ENCODE results near the gene SRPRB.

SRPRB gene

DNA sequence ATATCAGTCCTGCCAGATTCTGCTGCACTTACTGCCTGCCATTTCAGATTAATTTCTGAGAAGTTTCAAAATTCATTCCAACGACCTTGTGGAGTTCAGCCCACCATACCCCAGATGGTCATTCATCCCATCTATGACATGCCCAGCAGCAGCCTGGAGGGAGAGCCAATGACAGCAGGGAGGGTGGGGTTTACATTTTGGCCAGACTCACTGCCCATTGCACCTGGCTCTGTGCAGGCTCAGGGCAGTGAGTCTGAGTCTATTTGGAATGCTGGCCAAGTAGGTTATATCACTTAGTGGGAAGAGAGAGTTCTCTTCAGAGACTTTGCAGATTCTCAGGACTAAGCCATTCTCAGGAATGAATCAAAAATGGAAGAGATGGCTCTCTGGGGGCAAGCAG lies 21.5 kb downstream of the SRPRB start:
- DNase-seq (ENCODE audit: low spot score), result no peak

DNA sequence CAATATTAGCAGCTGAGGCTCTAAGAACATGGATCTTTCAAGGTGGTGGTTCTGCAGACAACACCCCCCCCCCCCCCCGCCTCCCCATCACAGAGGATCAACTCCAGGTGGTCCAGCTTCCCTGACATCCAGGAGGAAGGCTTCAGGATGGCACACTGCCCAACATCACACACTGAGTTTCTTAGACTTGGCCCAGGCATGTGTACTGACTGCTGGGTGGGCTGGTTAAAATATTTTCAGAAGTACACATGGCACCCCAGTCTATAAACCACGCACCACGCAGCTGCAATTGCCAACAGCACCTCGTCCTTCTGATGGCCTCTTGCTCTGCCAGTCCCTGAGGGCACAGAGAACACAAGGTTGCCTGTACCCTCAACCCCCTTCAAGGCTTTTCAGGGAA lies 22.1 kb downstream of the SRPRB start:
- DNase-seq (ENCODE audit: low spot score), result no peak

DNA sequence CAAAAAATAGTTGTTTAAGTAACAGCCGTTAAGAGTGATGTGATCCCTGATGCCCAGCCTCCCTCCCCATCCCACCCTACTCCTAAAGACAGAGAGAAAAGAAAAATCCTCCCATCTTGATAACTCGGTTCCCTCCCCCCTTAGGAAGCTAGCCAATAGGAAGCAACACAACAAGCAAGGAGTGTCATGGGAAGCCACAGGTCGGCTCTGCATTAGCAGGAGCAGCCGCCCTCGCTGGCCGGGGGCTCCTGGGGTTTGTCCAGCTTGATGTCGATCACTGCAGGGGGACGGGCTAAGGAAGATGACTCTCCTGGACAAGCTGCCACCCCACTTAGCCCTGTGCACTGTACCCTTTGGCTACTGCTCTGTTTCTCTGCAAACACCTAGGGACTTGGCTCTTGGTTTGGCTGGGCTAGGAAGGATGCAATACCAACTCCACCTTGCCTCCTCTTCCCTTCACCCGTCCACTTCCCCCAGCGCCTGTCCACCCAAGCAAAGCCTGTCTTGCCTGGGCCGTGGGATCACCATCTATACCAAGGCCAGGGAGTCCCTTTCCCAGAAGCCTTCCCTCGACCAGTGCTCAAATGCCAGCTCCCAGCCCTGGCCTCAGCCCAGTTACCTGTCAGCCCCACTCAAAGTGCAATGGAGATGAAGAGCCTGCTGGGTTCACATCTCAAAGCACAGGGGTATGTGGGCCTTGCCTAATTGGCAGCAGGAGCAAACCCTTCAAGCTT lies 23.1 kb downstream of the SRPRB start:
- no peak for DNase-seq (ENCODE audit: low spot score)

DNA sequence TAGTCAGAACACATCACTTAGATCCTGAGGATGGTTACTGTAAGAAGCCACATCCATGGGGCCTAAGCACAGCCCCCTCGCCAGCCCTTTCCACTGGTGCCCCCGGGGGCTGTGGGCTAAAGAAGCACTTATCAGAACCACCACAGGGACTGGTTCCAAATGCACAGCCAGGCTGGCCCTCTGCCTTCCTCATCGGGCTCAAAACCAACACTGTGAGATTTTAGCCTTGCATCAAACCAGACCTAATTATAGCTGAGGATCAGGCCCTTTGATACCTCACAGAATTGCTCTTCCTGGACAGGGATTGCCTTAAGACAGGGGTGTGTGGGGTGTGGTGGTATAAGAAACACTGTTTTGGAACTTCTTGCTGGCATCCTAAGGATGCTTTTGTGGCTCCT lies 23.7 kb downstream of the SRPRB start:
- no peak for DNase-seq (ENCODE audit: low spot score)

DNA sequence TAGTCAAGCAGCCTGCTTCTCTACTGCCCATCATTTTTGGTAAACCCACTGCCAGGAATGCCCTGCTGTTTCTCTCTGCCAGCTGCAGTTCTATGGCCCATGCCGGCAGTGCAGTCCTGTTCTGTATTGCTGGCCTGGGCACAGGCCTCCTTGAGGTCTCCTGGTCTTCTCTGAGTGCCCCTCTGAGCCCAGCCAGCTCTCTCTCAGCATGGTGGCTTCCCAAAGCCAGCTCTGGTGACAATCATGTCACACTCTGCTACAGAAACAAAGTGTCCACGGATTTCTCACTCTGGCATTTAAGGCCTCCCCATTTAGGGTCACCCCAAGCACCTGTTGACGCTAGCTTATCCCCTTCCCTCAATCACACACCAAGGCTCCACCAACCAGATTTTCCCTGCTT lies 24.5 kb downstream of the SRPRB start:
- no peak for DNase-seq (ENCODE audit: low spot score)

DNA sequence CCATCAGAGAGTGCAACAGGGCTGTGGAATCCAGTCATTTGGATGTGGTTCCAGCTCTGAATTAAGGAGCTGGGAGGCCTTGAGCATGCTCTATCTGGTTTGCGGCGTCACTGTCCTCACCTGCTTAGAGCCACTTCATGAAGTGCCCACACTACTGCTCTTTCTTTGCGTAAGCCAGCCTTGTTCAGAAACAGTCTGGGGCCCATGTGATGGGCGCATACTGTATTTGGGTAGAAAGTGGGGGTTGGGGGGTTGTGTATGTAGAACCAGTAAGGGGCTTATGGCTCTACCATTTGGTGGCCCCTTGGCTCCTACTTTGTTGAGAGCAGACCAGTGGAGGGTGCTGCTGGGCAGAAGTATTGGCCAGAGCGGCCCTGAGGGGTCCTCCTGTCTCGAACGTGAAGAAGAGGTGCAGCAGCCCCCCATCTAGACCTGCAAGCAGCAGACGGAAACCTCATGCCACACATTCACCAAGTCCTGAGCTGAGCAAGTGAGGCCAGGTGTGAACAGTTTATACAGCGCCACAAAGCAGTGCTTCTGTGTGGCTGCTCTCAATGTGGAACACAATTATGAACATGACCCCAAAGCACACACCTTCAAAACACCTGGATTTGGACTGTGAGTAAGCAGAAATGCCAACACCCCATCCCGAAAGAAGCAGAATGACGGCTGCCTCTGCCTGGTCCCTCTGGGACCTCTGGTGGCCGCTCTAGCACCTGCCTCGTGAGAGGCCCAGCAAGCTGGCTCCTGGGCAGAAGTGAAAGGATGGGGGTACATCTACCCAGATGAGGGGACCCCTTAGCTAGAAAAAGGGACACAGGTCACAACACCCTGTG lies 26.6 kb downstream of the SRPRB start:
- no peak for DNase-seq (ENCODE audit: low spot score)

DNA sequence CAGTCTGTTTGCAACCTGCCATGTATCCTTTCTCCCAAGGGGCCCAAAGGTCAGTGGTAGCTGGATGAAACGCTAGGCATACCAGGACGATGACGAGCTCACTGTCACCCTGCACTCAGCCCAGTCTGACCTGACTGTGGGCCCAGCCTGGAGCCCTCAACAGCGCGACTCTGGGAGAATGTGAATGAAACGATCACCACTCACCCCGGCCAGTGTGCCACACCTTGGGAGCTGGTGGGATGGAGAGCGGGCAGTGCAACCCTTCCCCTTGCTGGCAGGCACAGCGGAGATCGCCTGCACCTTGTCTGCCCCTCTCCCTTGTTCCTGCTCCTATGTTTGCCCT lies 27.2 kb downstream of the SRPRB start:
- DNase-seq (ENCODE audit: low spot score), result no peak

DNA sequence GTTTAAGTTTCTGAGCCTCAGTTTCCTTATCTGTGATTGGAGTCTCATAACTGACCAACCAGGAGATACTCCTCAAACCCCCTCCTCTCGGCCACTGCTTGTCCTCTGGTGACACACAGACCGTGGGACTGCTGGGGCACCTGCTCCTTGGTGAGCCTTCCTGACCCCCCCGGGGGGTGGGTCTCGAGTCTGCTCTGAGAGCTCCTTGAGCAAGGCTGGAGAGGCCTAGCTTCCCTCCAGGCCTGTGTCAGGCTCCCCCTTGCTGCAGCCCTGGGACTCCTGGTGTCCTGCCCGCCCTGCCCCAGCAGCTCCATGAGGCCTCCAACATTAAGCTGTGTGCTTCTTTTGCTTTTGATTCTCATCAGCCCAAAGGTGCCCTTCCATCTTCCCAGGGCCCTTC lies 27.7 kb downstream of the SRPRB start:
- no peak for DNase-seq (ENCODE audit: low spot score)

DNA sequence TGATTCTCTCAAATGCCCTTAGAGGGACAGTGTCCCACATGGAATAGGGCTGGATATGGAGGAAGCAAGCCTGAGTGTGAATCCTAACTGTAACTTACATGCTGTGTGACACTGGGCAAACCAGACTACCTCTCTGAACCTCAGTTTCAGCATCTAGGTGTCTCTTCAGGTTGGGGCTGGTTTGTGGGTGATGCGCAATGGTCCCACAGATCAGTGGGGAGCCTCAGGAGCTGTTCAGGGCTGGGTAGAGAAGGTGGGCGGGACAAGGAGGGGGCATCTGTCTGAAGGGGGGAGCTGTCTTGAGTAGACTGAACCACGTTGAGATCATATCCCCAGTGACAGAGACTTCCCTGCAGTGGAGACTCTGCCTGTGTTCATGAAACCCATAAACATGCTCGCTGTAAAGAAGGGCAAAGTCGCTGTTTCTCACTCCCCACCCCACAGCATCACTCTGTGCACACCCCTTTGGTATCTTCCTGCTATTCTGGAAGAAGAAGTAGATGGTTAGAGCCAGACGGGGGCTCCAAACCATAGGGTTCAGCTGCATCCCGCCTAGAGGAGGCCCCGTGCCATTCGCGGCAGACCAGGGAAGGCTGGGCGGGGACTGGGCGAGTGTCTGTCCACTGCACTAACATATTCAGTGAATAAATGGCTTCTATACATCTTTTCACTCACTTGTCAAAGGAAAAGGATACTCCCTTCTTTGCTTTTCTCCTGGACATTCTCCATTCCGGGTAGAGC lies 28.4 kb downstream of the SRPRB start:
- DNase-seq (ENCODE audit: low spot score), result no peak

DNA sequence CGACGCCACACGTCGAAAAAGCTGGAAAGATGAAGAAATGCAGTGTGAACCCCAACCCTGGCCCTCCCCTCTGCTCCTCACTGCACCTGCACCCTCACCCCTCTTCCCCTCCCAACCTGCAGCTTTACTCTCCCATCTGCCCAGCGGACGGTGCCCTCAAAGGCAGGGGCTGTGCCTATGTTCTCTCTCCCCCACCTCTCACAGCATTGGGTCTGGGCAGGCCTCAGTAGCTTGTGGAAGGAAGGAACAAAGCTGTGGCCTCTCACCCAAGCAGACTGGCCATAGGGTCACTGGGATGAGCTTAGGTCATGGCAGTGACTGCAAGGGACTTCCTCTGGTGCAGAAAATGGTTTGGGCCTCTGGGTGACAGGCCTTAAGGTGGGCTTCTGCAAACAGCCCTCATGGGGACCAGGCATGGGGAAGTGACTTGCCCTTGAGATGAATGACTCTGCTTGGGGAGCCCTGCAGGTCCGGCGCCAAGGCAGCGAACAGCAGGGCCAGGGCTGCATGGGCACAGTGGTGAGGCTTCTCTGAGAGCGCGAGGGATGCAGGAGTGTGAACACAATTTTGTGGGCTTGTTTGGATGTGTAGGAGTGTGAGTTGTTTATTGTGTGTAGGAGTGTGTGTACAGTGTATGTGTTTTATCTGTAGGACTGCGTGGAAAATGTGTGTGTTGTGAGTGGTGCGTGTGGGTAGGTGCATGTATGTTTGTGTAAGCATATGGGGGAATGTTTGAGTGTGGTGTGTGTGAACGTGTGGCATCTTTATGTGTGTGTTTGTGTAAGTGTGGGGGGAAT lies 29.2 kb downstream of the SRPRB start:
- no peak for DNase-seq (ENCODE audit: low spot score)

DNA sequence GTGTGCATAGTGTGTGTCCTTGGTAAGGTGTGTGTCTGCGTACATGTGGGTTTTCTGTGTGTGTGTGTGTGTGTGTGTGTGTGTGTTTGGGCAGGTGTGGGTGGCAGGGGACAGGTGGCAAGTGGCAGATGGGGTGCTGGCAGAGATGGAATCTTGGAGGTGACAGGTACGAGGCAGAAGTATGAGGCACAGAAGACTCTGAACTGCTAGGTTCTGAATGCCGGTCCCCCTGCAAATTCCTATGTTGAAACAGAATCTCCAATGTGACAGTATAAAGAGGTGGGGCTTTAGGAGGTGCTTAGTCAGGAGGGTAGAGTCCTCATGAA lies 29.8 kb downstream of the SRPRB start:
- DNase-seq (ENCODE audit: low spot score), result no peak

DNA sequence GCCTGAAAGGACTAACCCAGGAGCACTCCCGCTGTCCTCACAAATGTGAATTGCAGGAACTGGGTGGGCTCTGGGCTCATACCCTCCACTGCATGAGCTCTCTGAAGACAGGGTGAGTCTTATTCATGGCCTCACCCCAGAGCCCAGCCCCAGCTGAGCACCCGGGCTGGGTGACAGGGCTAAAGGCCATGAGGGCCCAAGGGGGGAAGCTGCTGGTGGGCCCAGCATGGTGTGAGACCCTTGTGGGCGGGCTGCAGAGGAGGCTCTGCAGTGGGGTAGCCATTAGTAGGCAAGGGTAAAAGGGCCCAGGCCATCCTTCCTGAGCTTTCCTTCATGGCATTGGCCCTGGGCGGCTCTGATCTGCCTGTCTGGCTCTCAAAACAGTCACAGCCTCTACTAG lies 30.3 kb downstream of the SRPRB start:
- no peak for DNase-seq (ENCODE audit: low spot score)

DNA sequence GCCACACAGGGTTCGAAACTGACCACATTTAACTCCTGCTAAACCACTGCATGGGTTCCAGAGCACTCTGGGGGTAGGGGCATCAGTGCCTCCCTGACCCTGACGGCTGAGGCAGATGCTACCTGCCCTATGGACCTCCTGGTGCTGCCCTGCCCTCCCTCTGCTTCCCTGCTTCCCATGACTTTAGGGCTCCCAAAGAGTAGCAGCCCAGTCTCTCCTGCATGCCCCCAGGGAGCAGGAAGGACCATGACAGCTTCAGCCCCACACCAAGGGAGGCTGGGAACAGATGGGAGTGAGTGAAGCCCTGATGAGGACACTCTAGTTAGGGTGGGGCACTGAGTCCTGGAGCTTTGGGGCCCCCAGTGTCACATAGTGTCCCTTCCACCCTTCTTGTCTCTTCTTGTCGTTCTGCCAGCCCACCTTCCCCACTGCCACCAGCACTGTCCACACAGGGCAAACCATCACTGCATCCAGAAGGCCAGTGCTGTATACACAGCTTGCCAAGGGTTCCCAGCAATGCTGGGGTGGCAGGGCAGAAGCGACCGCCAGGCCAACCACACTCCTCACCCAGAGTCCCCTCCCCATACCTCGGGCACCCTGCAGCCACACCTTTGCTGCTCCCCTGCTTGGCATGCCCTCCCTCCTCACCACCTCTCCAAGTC lies 31.0 kb downstream of the SRPRB start:
- DNase-seq (ENCODE audit: low spot score), result no peak

DNA sequence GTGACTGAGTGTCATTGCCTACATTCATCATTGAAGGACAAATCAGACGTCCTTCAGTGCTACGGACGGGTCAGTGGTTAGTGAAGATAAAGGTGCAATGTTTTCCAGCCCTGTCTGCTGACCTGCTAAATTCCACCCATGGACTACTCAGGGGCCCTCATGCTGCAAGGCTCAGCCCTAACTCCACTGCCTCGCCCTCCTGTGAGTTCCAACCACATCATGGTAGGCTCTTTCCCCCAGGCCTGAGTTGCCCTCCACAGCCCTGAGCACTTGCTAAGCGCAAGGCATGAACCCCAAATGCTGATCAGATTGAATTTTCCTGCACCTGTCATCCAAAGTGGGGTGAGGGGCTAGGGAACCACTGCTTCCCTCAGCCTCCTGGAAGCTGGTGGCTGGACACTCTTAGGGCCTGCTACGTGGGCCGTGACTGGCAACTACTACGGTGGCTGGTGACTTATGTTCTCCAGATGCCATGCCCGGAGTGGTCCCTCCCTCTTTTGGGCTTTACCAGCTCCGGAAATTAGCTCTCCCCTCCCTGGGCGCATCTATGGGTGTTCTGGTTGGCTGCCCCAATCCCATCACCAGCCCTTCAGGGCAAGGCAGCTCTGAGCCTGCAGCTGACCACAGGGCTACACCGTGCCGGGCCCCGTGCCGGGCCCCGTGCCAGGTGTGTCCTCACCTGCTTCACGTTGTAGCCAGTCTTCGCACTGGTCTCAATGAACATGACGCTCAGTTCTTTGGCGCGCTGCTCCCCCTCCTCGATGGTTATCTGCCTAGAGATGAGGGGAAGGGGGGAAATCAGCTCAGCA lies 32.1 kb downstream of the SRPRB start:
- no peak for DNase-seq (ENCODE audit: low spot score)

DNA sequence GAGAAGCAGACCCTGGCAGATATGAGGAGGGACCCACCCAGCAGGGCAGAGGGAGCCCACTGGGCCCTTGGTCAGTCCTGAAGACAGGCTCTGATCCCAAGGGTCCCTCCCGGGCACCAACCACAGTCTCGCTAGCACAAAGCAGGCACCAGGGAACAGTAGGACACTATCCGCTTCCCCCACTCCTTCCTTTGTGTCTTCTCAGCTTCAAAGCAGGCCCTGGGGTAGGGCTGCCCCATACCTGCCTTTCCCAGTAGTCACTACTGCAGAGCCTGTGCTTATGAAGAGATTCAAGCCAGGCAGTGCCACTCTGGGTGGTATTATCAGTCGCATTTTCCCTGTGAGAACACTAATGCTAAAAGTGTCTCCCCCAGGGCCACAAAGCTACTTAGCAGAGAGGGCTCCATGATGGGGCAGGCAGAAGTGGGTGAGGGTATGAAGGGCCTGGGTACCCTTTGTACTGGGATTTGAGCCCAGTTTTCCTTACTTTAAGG lies 32.7 kb downstream of the SRPRB start:
- no peak for DNase-seq (ENCODE audit: low spot score)

DNA sequence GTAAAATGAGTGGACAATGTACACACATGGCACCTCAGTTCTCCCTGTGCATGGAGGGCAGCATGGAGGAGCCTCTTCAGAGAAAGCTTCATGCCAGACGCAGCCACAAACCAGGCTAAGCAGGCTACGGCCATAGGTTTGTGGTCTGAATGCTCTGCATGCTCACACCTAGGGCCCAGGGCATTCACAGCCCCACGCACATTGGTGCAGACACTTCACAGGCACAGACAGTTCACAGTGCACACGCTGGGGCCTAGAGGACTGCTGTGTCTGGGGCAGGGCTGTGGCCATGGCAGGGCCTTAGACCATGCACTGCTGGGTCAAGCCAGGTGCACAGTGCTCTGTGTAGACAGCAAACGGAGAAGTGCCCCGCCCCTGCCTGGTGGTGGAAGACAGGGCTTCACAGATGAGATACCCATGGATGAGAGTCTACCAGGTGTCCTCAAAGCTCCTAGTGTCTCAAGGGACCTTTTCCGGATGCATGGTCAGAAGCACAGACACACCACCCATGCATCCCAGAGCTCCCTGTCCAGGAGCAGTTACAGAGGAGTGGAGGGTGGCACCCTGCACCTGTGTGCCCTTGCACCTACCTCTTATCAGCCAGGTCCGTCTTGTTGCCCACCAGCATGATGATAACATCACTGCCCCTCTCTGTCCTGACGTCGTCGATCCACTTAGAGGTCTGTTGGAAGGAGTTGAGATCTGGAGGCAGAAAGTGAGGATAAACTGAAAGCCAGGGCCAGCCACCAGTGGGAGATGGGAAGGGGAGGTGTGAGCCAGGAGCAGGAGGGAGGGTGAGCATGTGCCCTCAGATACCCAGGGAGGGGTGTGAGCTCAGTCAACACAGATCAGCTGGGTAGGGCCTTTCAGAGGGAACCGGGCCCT lies 33.5 kb downstream of the SRPRB start:
- DNase-seq (ENCODE audit: low spot score), result no peak

DNA sequence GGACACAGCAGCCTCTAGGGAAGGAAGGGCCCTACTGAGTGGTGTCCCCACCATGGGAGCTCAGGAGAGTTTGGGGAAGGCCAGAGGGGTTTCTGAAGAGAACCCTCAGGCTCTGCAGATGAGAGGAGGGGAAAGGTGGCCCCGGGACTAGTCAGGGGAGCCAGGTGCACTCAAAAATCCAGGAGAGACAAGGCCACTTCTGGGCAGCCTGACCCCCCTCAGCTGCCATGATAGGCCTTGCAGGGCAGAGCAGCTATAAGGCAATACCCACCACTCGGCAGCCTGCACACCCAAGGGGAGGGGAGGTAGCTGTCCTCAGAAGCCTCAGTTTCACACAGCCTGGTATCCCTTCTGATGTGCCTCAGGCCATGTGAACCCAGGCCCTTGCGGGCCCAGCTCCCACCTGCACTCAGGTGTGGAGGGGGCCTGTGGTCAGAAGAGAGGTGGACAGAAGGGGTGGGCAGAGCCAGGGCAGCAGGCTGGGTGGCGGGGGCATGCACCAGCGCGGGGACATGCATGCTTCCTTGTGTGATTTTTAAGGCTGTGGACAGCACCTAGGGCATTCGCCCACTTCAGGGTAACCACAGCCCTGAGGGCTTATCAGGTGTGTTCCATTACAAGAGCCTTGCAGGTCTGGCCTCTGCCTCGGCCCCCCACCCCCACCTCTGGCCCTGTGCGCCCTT lies 34.6 kb downstream of the SRPRB start:
- no peak for DNase-seq (ENCODE audit: low spot score)

DNA sequence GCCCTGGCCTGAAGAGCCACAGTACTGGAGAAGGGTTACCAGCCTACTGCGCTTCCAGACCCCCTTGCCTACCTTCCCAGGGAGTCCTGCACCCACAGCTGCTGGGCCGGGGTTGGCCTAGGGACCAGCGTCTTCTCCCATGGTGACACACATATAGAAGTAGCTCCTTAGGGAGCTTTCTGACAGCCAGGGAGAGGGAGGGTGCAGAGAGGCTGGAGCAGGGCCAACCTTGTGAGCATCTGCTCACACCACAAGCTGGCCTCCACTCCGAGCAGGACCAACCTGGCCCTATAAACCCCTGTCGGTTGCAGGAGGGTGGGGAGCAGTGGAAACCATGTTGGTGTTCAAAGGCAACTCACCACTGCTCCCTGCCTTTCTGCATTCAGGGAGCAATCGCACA lies 35.2 kb downstream of the SRPRB start:
- DNase-seq (ENCODE audit: low spot score), result no peak

DNA sequence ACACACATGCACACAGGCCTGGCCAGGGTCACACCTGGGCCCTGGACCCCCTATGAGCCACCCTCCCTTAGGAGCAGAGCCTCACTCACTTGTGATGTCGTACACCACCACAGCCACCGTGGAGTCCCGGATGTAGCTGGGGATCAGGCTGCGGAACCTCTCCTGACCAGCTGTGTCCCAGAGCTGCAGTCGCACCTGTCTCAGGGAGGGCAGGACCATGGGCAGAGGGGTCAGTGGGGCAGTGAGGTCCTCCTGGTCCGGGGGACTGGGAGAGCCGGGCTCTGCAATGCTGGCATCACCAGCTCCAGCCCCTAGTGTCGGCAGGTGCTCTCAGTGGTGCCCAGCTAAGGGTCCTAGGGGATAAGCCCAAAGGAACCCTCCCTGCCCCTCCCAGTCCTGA lies 35.6 kb downstream of the SRPRB start:
- no peak for DNase-seq (ENCODE audit: low spot score)
